ENCODE results near the gene PGAM1.

GRCh38 chr10:97475936-97476594 is 50.1 kb downstream of the PGAM1 start:
- TF ChIP-seq POLR2A (IDR thresholded peaks at IDR 0.05) (no peak), CTCF (IDR thresholded peaks at IDR 0.05) (no peak)

Measured in heart left ventricle (tissue), 13 donors.